ENCODE measurements around the gene TMEM88.

Gene TMEM88

GRCh38 chr17:7832431-7832830, 22.4 kb upstream of the TMEM88 start:
- DNase-seq (ENCODE audit: extremely low read depth in 1 of 2, low read depth in 1 of 2) = no peak

GRCh38 chr17:7833011-7833794, 21.7 kb upstream of the TMEM88 start:
- DNase-seq (ENCODE audit: extremely low read depth in 1 of 2, low read depth in 1 of 2) = no peak

- peak; percentile 75 to 77 for DNase-seq (ENCODE audit: extremely low read depth in 1 of 2, low read depth in 1 of 2)
Observed at GRCh38 chr17:7833795-7834541, 20.9 kb upstream of the TMEM88 start, which contains the start of gene KDM6B. KDM6B (plus strand) TSS chr17:7834217; CDS start chr17:7845555, 11,338 bp downstream.

GRCh38 chr17:7834542-7834956, 20.3 kb upstream of the TMEM88 start:
- DNase-seq (ENCODE audit: extremely low read depth in 1 of 2, low read depth in 1 of 2) = no peak

- DNase-seq (ENCODE audit: extremely low read depth in 1 of 2, low read depth in 1 of 2) = peak; percentile 74 to 86
Observed at GRCh38 chr17:7834957-7835813, 19.7 kb upstream of the TMEM88 start.

- DNase-seq (ENCODE audit: extremely low read depth in 1 of 2, low read depth in 1 of 2) = no peak
Observed at GRCh38 chr17:7835814-7836595, 18.9 kb upstream of the TMEM88 start.

GRCh38 chr17:7836596-7837407, 18.1 kb upstream of the TMEM88 start:
- no peak for DNase-seq (ENCODE audit: extremely low read depth in 1 of 2, low read depth in 1 of 2)

- no peak for DNase-seq (ENCODE audit: extremely low read depth in 1 of 2, low read depth in 1 of 2)
Observed at GRCh38 chr17:7837408-7838088, 17.3 kb upstream of the TMEM88 start.

- DNase-seq (ENCODE audit: extremely low read depth in 1 of 2, low read depth in 1 of 2) = no peak
Observed at GRCh38 chr17:7838090-7839075, 16.5 kb upstream of the TMEM88 start.

GRCh38 chr17:7839190-7839875, 15.5 kb upstream of the TMEM88 start:
- DNase-seq (ENCODE audit: extremely low read depth in 1 of 2, low read depth in 1 of 2) = no peak

- no peak for DNase-seq (ENCODE audit: extremely low read depth in 1 of 2, low read depth in 1 of 2)
Observed at GRCh38 chr17:7839876-7840261, 15.0 kb upstream of the TMEM88 start.

GRCh38 chr17:7840441-7840840, 14.4 kb upstream of the TMEM88 start:
- no peak for DNase-seq (ENCODE audit: extremely low read depth in 1 of 2, low read depth in 1 of 2)

GRCh38 chr17:7840875-7841274, 14.0 kb upstream of the TMEM88 start:
- DNase-seq (ENCODE audit: extremely low read depth in 1 of 2, low read depth in 1 of 2) = no peak

GRCh38 chr17:7841396-7841914, 13.4 kb upstream of the TMEM88 start:
- peak; percentile 88 to 91 for DNase-seq (ENCODE audit: extremely low read depth in 1 of 2, low read depth in 1 of 2)

- DNase-seq (ENCODE audit: extremely low read depth in 1 of 2, low read depth in 1 of 2) = peak; percentile 75 to 76
Observed at GRCh38 chr17:7841915-7842379, 12.9 kb upstream of the TMEM88 start.

- DNase-seq (ENCODE audit: extremely low read depth in 1 of 2, low read depth in 1 of 2) = peak; percentile 92 to 99
Observed at GRCh38 chr17:7842380-7843256, 12.2 kb upstream of the TMEM88 start.
